PFSK-1 (cell line): Measurements from ENCODE around the gene MAPK12.

ENCODE experiments used
- FOXP2 ChIP-seq: optimal IDR thresholded peaks from 2 replicates; pipeline ENCODE3; 2011; ENCODE audit warnings: borderline replicate concordance, control low read depth, inconsistent platforms; ENCODE audit not compliant: insufficient read depth; ENCODE audit errors: extremely low read length, extremely low read depth
- POLR2AphosphoS5 ChIP-seq: IDR thresholded peaks from 2 replicates; pipeline ENCODE4 v1.6.1; 2012; ENCODE audit warnings: low read depth, mild to moderate bottlenecking, control low read depth, low read length, moderate library complexity
- SIN3A ChIP-seq: IDR thresholded peaks from 2 replicates; pipeline ENCODE4 v1.6.1; 2012; ENCODE audit warnings: mild to moderate bottlenecking, low read length, moderate library complexity, borderline replicate concordance; ENCODE audit not compliant: insufficient read depth
- TAF1 ChIP-seq: IDR thresholded peaks from 2 replicates; pipeline ENCODE4 v1.6.1; 2012; ENCODE audit warnings: low read length, control low read depth, borderline replicate concordance; ENCODE audit not compliant: insufficient read depth
- TF ChIP-seq, protein P1 (sequence below), 2 experiments: IDR thresholded peaks; 2 replicates each; pipeline versions ENCODE4 v1.6.1 to v1.8.0; 2011 to 2012; ENCODE audit warnings: low read depth in 2 of 2, low read length in 2 of 2, control low read depth in 1 of 2, inconsistent platforms in 1 of 2, mild to moderate bottlenecking in 1 of 2, moderate library complexity in 1 of 2; ENCODE audit not compliant: insufficient read depth in 1 of 2

The MAPK12 gene

GRCh38 chr22:50245214-50246072 is 16.0 kb downstream of the MAPK12 start:
- no peak for TF ChIP-seq SIN3A
- no peak for TF ChIP-seq TAF1
- peak; percentile 35 for TF ChIP-seq POLR2AphosphoS5
- TF ChIP-seq, protein P1, sequence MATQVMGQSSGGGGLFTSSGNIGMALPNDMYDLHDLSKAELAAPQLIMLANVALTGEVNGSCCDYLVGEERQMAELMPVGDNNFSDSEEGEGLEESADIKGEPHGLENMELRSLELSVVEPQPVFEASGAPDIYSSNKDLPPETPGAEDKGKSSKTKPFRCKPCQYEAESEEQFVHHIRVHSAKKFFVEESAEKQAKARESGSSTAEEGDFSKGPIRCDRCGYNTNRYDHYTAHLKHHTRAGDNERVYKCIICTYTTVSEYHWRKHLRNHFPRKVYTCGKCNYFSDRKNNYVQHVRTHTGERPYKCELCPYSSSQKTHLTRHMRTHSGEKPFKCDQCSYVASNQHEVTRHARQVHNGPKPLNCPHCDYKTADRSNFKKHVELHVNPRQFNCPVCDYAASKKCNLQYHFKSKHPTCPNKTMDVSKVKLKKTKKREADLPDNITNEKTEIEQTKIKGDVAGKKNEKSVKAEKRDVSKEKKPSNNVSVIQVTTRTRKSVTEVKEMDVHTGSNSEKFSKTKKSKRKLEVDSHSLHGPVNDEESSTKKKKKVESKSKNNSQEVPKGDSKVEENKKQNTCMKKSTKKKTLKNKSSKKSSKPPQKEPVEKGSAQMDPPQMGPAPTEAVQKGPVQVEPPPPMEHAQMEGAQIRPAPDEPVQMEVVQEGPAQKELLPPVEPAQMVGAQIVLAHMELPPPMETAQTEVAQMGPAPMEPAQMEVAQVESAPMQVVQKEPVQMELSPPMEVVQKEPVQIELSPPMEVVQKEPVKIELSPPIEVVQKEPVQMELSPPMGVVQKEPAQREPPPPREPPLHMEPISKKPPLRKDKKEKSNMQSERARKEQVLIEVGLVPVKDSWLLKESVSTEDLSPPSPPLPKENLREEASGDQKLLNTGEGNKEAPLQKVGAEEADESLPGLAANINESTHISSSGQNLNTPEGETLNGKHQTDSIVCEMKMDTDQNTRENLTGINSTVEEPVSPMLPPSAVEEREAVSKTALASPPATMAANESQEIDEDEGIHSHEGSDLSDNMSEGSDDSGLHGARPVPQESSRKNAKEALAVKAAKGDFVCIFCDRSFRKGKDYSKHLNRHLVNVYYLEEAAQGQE (IDR thresholded peaks at IDR 0.05; ENCODE audit: insufficient read depth in 1 of 2, low read depth in 2 of 2, low read length in 2 of 2): no peak
- TF ChIP-seq FOXP2: no peak

DNA sequence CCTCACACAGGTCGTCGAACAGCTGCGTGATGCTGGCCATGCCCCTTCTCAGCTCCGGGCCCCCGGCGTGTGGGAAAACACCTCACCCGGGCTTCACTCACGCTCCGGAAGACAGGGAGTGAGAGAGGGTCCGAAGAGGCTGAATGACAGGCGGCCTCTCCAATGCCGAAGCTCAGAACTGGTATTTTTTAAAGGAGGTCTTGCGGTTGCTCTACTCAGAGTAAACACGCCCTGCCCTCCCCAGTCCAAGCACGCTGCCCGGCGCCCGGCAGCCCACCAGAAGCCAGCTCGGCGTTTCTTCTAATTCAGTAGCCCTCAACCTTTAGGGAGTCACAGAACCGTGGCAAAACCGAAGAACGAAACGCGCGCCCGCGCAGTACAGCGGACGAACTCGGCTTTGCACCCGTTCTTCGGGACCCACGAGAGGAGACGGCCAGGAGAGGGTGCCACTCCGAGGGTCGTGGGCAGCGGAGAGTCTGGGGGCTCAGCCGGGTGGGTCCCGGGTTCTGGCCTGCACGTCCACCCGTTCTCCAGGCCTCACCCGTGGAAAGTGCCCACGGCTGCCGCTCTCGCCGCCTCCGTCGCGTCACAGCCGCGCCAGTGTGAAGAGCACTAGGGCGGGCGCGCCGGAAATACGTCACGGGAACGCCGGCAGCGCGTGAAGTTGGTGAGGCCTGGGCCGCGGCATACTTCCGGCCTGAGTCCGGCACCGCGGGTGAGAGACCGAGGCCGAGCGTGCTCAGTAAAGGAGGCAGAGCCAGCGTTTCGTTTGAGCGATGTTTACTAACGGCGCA is 16.9 kb downstream of the MAPK12 start, which contains the start of gene TUBGCP6:
TUBGCP6 (minus strand) TSS at position 604 of the 794 bp plus-strand sequence; CDS start at position 40, 564 bp downstream.
- TF ChIP-seq POLR2AphosphoS5 (peak; percentile 76), SIN3A (no peak)

DNA sequence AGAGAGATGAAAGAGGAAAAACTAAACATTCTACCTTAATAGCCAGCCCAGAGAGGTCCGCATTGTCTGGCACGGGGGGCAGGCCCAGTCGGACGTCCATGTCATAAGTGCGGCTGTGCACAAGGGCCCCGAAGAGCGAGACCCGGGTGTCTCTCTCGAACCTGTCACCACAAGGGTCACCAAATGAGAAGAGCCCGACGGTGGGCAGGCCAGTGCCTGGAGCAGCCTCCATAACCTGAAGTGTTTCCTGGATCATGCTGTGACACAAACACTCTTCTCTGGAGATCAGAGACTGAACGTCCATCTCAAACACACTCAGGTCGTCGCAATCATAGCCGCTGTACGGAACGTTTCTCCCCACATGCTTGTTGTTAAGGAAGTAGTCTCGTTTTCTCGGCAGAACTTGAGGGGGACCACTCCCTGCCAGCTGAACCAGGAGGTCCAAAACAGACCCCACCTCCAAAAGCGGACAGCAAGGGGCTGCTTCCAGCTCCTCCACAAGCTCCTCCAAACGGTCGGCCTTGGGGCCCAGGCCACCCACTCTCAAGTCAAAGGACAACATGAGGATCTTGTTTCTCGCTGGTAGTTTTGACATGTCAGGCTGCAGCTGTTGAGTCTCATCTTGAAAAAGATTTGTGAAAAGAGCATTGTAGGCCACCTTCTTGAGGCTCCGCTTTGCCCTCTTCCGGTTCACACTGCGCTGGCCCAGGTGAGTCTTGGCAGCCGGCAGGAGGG is 17.6 kb downstream of the MAPK12 start:
- TF ChIP-seq TAF1: no peak
- TF ChIP-seq SIN3A: no peak
- no peak for TF ChIP-seq POLR2AphosphoS5
- TF ChIP-seq, protein P1 (IDR thresholded peaks at IDR 0.05; ENCODE audit: insufficient read depth in 1 of 2, low read depth in 2 of 2, low read length in 2 of 2): no peak
- no peak for TF ChIP-seq FOXP2

GRCh38 chr22:50242406-50242949 is 19.0 kb downstream of the MAPK12 start:
- TF ChIP-seq, protein P1 (IDR thresholded peaks at IDR 0.05; ENCODE audit: insufficient read depth in 1 of 2, low read depth in 2 of 2, low read length in 2 of 2): no peak
- TF ChIP-seq SIN3A (no peak), FOXP2 (no peak), TAF1 (no peak), POLR2AphosphoS5 (no peak)

- TF ChIP-seq, protein P1 (IDR thresholded peaks at IDR 0.05; ENCODE audit: insufficient read depth in 1 of 2, low read depth in 2 of 2, low read length in 2 of 2): no peak
- TF ChIP-seq POLR2AphosphoS5 (no peak), FOXP2 (no peak), TAF1 (no peak), SIN3A (no peak)
Observed at GRCh38 chr22:50238755-50239154, 22.7 kb downstream of the MAPK12 start.
